ENCODE data around the gene GLT8D2.

GLT8D2 gene

DNA sequence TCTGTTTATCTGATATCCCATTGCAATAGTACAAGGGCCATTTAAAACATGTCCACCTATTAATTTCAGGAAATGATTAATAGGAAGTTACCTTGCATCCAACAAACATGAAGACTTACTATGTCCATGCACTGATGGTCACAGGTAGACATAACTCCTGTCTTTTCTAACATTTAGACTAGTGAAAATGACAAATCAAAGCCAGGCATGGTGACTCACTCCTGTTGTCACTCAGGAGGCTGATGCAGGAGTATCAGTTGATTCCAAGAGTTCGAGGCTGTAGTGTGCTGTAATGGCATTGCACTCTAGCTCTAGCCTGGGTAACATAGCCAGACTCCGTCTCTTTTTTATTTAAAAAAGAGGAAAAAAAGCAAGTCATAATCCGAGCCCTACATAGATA lies 105.0 kb downstream of the GLT8D2 start:
- ATAC-seq = peak in 1 of 2 donors; percentile 41
